Stimulated activated CD4-positive, alpha-beta T cell treated with anti-CD3 and anti-CD28 coated beads, Interleukin-4, amount 100 ng/mL, for 24 hours (primary cell): ENCODE data around the gene ATAD2B.
"Not testable (repeated sequence)": the region's sequence is repeated elsewhere in the genome, so short reads cannot be mapped to it uniquely, and the experiment has no call there.

Experiments used
- DNase-seq: peaks from one replicate; pipeline ENCODE4 v3.0.0-alpha.2; 2020

ATAD2B gene

GRCh38 chr2:23723029-23723428 is 203.9 kb downstream of the ATAD2B start:
- not testable (repeated sequence) for DNase-seq

- no peak for DNase-seq
These were observed 204.7 kb downstream of the ATAD2B start for GRCh38 chr2:23722255-23722654.

DNA sequence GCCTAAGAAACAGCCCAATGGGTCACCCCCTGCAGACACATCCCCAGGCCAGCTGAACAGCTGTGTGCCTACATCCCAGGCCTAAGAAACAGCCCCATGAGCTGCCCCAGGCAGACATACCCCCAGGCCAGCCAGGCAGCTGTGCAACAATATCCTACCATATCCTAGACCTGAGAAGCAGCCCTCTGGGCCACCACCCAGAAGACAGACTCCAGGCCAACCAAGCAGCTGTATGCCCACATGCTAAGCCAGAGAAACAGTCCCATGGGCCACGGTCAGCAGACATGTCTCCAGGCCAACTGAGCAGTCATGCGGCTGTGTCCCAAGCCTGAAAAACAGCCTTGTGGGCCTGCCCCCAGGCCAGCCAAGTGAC is 205.5 kb downstream of the ATAD2B start:
- DNase-seq = no peak

- no peak for DNase-seq
These were observed 206.0 kb downstream of the ATAD2B start for GRCh38 chr2:23720705-23721453.

GRCh38 chr2:23719716-23720115 is 207.2 kb downstream of the ATAD2B start:
- no peak for DNase-seq

DNA sequence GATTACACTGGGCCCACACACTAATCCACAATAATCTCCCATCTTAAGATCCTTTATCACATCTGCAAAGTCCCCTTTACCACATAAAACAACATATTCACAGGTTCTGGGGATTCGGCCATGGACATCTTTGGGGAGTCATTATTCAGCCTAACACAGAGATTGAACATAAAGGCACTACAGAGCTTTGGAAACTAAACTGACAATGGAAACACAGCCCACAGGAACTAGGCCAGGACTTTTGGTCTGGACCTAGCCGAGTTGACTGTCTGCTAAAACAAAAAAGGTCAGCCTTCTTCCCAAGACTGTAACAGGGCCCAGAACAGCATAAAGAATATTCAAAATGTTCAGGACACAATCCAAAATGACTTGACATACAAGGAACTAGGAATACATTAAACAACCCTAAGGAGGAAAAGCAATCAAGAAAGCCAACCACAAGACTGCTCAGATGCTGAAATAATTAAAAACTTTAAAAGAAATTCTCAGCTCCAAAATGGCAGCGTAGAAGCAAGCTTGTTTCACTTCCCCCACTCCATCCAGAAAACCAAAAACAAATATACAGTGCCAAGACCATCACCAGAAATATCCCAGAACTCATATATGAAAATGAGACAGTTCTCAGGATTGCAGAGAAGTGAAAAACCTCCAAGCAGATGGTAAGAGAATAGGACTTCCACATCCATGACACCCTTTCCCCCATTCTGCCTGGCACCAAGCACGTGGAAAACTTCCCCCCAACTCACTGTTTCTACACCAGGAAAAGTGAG is 207.8 kb downstream of the ATAD2B start:
- no peak for DNase-seq

- DNase-seq = no peak
These were observed 213.6 kb downstream of the ATAD2B start for GRCh38 chr2:23713351-23713750.

- no peak for DNase-seq
These were observed 214.2 kb downstream of the ATAD2B start for GRCh38 chr2:23712756-23713151.

DNA sequence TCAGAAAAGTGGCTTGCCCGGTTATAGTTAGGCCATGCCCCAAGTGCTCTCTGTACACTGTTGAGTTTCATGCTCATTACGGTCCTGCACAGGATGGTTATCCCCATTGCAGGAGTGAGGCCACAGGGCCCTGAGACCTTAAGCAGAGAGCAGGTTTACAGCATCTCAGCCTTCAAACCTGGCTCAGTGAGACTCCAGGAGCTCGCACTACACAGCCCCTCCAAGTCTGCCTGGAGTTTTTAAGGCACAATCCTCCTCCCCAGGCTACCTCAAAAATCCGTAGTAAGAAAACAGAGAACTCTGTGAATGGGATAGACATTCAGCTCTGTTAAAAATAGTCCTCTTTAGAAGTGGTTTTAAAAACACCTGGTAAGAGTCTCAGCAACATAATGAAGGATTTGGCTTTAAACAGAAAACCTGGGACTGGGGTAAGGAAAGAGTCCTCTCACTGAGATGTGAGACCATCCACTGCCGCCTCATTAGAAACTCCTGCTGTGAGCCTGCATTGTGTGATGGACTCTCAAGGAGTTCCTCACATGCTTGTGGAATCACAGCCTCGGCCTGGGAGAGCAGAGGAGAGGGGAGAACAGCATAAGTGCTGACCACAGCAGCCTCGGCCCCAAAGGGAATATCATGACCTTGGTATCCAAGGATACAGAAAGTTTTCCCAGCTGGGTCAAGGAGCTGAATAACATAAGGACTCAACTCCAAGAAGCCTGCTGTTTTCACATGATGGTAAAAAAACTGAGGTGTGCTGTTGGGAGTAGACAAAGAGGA is 214.8 kb downstream of the ATAD2B start:
- no peak for DNase-seq

DNA sequence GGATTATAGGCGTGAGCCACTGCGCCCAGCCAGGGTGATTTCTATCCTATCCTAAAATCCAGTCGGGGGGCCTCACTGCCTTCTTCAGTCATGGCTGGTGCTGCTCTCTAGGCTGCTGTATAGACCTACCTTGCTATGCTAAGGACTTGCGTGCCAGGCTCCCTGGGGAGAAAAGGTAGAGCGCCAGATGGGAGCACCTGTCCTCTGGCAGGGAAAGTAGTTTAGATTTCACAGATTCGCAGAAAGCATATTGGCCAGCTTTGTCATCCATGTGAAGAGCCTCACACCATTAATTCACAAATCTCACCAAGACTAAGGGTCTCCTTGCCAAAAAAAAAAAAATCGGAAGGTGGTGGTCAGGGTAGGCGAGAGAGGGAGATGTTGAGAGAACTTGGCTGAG is 217.6 kb downstream of the ATAD2B start:
- no peak for DNase-seq

- DNase-seq = no peak
These were observed 218.2 kb downstream of the ATAD2B start for GRCh38 chr2:23708771-23709170.

DNA sequence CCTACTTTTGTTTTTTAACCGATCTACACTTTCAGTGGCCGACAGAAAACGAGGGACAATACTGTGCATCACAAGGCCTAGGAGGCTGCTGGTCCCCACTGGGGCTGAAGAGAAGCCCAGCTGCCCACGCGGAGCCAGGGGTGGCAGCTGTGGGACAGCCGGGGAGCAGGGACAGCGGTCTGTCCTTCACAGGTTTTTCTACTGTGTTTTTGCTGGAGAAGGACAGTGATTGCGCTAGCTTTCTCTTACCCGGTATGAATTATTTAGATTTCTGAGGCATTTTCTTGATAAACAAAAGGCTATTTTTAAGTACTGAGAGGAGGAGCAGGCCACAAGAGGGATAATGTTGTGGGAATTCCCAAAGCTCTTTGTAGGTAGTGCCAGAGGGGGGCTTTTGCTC is 219.8 kb downstream of the ATAD2B start:
- DNase-seq = no peak

DNA sequence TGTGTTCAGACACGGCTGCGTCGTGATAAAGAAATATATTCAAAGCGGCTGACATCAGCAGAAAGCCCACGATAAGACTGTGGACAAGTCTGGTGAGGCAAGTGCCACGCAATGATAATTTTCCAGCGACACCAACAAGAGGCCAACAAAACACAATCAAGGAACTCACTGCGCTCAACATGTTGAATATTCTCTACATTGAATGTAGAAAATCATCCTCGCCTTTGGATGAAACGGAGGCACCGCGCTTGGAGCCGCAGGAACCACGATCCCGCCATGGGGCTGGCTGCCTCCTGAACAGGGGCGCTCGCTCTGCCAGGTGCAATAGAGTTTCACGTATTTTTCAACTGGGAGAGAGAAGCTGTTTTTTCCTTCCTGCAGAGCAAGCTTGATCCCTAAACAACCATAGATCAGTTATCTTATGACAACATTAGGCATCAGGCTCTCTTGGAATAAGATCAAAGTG is 220.3 kb downstream of the ATAD2B start:
- no peak for DNase-seq

GRCh38 chr2:23705771-23706612 is 220.9 kb downstream of the ATAD2B start:
- DNase-seq = no peak

DNA sequence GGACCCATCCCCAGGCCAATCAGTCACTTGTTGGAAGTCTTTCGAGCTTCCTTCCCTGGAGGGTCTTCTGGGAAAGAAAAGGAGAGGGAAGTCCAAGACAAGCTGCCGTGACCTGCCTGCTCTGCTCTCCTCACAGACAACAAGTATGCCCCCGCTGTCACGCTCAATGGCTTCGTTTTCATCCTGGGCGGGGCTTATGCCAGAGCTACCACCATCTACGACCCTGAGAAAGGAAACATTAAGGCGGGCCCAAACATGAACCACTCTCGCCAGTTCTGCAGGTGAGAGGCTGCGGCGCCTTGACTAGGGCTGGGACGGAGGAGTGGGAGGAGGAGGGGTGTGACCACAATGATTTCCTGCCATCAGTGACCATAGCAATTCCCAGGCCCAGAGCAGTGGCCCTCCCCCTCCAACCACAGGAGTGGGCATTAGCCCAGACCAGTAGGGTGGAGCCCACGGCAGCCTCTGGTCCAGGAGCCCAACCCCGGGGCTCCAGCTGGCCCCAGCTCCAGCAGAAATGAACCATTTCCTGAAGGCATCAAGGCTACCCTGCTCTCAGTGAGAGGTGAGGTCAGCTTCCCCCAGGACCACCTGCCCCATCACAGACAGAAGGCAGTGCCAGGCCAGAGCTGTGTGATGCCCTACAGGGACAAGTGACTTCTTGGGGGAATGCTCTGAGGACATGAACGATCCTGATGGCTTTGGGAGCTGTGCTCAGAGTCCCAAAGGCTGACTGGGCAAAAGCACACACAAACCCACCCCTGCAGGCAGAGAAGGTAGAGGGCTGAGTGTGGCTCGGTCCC is 223.1 kb downstream of the ATAD2B start:
- no peak for DNase-seq

DNA sequence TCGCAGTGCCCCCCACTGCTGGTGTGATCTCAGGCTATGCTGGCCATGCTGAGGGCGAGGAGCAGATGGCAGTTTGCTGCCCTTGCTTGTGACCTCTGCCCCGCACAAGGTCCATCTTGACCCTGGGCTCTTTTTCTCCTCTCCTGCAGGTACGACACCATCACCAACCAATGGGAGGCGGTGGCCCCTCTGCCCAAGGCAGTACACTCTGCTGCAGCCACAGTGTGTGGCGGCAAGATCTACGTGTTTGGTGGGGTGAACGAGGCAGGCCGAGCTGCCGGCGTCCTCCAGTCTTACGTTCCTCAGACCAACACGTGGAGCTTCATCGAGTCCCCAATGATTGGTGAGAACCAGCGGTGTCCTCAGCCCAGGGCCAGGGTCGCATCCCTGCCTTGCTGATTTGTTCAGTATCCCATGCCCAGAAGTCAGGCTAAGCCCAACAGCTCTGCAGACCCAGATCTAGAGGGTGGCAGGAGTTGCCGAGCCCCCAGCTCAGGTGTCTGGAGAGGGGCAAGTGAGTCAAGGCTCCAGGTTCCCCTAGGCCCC is 223.8 kb downstream of the ATAD2B start:
- DNase-seq = no peak

DNA sequence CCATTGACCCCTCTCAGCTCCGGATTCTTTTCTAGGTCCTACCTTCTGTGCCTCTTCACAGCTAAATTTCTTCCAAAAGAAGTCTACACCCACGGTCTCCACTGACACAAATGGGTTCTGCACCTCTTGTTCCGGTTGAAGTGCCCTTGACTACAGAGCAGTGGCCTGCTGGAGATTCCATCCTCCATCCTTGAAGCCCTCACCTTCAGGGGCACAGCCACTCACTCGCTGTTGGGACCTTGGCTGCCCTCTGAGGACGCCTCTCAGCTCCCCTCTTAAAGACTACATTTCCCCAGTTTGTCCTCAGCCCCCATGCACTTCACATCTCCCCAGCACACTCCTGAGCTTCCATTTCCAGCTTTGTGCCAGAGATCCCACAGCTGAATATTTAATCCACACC is 226.3 kb downstream of the ATAD2B start:
- no peak for DNase-seq

GRCh38 chr2:23699580-23699925 is 227.4 kb downstream of the ATAD2B start:
- DNase-seq = no peak

DNA sequence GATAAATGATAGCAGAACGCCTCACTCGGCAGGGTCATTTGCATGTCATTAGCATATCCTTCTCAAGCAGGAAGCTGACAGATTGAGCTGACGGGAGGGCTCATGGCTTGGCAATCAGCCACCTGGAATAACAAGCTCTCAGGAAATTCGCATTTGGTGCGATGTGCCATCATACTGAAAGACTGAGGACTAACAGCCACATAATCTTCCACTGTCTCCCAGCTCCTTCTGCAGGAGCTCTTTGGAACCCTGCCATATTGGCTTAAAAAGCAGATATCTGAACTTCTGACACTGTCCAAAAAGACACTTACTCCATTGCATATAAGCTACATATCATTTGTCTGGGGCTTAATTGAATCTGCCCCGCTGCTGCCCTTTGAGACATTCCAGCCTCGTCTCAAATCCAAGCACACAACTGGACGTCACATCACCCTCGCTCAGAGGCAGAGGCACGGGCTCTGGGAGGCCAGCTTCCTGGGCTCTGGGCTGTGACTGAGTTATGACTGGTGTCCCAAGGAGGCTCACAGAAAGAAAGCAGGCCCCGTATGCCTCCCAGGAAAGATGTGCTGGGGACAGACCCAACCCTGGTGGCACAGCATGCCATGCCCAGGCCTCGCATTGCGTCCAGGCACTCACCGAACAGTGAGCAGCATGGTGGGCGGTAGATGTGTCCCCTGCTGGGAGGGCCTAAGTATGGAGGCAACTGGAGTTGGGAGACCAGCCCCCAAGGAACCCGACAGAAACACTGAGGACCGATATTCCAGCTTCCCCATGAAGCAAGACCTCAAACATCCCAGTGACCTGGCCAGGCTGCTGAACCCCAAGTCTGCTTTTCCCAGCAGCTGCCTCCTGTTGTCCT is 228.0 kb downstream of the ATAD2B start:
- no peak for DNase-seq
